D721Med (cell line): Measurements from ENCODE around the gene SFRP4.
"Not testable (repeated sequence)": the region's sequence is repeated elsewhere in the genome, so short reads cannot be mapped to it uniquely, and the experiment has no call there.

ENCODE experiments used
- DNase-seq: peaks from one replicate; pipeline ENCODE4 v3.0.0; 2011; ENCODE audit warnings: low spot score; ENCODE audit not compliant: insufficient read length
- FAIRE-seq: peaks from 2 replicates; lab custom pipeline; 2011; peaks lifted over from hg19 to GRCh38; lab: Jason Lieb, UNC
- TF ChIP-seq, protein P1 (sequence below): IDR thresholded peaks from 2 replicates; pipeline ENCODE4 v1.5.1; 2012; ENCODE audit warnings: mild to moderate bottlenecking, control low read depth; ENCODE audit not compliant: insufficient read depth; ENCODE audit errors: missing control alignments

Gene SFRP4

GRCh38 chr7:37916673-37917660 is at the start of gene SFRP4:
SFRP4 (minus strand) TSS chr7:37916817; CDS start chr7:37916537, 280 bp downstream.
- DNase-seq (no peak), FAIRE-seq (no peak)
- TF ChIP-seq, protein P1, sequence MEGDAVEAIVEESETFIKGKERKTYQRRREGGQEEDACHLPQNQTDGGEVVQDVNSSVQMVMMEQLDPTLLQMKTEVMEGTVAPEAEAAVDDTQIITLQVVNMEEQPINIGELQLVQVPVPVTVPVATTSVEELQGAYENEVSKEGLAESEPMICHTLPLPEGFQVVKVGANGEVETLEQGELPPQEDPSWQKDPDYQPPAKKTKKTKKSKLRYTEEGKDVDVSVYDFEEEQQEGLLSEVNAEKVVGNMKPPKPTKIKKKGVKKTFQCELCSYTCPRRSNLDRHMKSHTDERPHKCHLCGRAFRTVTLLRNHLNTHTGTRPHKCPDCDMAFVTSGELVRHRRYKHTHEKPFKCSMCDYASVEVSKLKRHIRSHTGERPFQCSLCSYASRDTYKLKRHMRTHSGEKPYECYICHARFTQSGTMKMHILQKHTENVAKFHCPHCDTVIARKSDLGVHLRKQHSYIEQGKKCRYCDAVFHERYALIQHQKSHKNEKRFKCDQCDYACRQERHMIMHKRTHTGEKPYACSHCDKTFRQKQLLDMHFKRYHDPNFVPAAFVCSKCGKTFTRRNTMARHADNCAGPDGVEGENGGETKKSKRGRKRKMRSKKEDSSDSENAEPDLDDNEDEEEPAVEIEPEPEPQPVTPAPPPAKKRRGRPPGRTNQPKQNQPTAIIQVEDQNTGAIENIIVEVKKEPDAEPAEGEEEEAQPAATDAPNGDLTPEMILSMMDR, result peak; percentile 74

GRCh38 chr7:37964196-37964595 is 47.6 kb upstream of the SFRP4 start:
- TF ChIP-seq, protein P1, result no peak
- FAIRE-seq (no peak), DNase-seq (no peak)

DNA sequence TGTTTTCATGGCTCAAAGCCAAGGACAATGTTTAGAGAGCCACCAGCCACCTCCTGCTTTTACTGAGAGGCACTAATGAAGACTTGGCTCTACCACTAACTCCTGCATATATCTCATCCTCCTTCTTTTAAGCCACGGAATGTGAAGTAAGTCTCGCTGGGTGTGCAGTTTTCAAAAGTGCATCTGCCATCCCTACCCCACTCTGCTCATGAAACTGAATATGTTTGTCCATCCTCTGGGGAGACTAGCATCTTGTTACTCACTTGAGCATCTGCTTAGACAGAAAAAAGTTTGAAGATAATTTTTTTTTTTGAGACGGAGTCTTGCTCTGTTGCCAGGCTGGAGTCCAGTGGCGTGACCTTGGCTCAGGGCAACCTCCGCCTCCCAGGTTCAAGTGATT is 44.6 kb upstream of the SFRP4 start:
- TF ChIP-seq, protein P1, result no peak
- DNase-seq, result no peak
- no peak for FAIRE-seq

DNA sequence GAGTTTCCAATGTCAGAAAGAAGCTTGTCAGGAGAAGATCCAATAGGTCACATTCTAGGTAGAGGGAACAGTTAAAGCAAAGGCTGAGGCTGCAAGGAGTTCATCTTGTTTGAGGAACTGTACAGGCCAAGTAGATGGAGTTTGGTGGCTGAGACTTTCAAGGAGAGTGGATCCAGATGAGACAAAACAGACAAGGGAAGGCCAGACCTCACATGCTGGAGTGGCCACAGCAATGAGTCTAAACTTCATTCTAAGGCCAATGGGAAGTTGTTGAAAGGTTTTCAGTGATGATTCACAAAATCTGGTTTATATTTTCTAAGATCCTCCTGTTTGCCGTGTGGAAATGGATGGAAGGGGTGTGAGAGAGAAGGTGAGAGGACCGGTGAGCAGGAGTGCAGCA is 43.9 kb upstream of the SFRP4 start:
- FAIRE-seq (no peak), DNase-seq (no peak)
- TF ChIP-seq, protein P1, result no peak

DNA sequence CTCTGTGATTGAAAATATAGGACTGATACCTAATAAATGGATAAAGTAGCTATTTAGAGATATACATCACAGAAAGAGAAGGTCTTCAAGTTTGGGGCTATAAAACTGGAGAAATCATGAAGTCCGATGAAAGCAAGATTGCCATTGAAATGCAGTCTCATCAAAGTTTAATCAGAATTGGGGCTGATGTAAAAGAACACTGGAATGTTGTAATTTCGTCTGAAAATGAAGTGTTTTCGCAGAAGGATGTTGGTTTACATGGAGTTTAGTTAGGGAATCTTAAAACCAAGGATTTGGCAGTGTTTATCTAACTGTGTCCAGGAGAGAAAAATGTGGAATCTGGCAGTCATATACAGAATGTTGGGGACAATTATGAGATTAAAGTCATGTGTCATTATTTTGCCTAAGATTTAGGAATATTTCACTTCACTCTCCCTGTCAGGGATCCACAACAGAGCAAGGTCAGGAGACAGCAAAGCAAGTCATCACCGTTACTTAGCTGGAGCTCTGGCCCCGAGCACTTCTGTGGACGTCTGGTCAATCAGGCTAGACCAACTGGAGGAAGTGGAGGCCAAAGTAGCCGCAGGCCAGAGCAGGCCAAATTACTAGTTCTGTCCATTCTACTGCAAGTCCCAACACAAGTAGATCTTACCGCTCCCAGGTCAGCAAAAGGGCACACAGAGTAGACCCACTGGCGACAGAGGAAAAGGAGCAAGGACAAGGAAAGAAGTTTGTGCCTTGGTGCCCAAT is 40.8 kb upstream of the SFRP4 start:
- DNase-seq (no peak), FAIRE-seq (no peak)
- TF ChIP-seq, protein P1, result no peak

- DNase-seq, result no peak
- TF ChIP-seq, protein P1, result no peak
- no peak for FAIRE-seq
Measured at GRCh38 chr7:37956791-37957190, 40.2 kb upstream of the SFRP4 start.

DNA sequence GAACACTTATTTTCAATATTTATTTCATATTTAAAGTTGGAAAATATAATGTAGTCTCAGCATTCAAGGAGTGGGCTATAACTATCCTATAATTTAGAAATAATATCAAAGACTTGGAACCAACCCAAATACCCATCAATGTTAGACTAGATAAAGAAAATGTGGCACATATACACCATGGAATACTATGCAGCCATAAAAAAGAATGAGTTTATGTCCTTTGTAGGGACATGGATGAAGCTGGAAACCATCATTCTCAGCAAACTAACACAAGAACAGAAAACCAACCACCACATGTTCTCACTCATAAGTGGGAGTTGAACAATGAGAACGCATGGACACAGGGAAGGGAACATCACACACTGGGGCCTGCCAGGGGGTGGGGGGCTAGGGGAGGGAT is 37.6 kb upstream of the SFRP4 start:
- not testable (repeated sequence) for FAIRE-seq, DNase-seq
